ENCODE results near the gene CTRB1. TPM values are rescaled to one million over a fixed set of nuclear protein-coding genes. Genes with fewer than 3 reads are reported as not detected.

Gene CTRB1
- total and polyA plus RNA-seq, 2 of the 13 experiments (the other 11 are each of a cell fraction or from before 2014, with no cell fraction given), result not detected

- TF ChIP-seq SSRP1 (CRISPR knock-in tag; IDR thresholded peaks at IDR 0.05) (no peak), TSC22D2 (CRISPR knock-in tag; IDR thresholded peaks at IDR 0.05; ENCODE audit: borderline replicate concordance) (no peak), SMC3 (IDR thresholded peaks at IDR 0.05; ENCODE audit: low read length) (no peak), TEAD3 (CRISPR knock-in tag; optimal IDR thresholded peaks at IDR 0.05; ENCODE audit: borderline replicate concordance) (no peak), ZNF878 (CRISPR knock-in tag; IDR thresholded peaks at IDR 0.05) (no peak; the same call in 1 of the 2 replicates), ZFP36L2 (CRISPR knock-in tag; IDR thresholded peaks at IDR 0.05) (no peak), RBFOX2 (IDR thresholded peaks at IDR 0.05; ENCODE audit: low read depth, low read length) (peak; percentile 40; the same call in 1 of the 2 replicates), ARNT2 (CRISPR knock-in tag; IDR thresholded peaks at IDR 0.05; ENCODE audit: low read depth) (peak; percentile 1; the same call in 1 of the 2 replicates), MLLT10 (CRISPR knock-in tag; IDR thresholded peaks at IDR 0.05) (no peak), ZNF564 (CRISPR knock-in tag; IDR thresholded peaks at IDR 0.05) (no peak), MAF1 (CRISPR knock-in tag; IDR thresholded peaks at IDR 0.05; ENCODE audit: borderline replicate concordance) (no peak), MED13 (CRISPR knock-in tag; IDR thresholded peaks at IDR 0.05) (no peak), ZBTB40 (IDR thresholded peaks at IDR 0.05) (no peak), ZBTB40 (CRISPR knock-in tag; IDR thresholded peaks at IDR 0.05) (0 out of 2 replicates have a peak, but pooled peaks have one; percentile 7), NR3C1 (CRISPR knock-in tag; IDR thresholded peaks at IDR 0.05) (no peak), ZHX1 (CRISPR knock-in tag; IDR thresholded peaks at IDR 0.05; ENCODE audit: low read depth) (no peak)
- TF ChIP-seq, protein P1, sequence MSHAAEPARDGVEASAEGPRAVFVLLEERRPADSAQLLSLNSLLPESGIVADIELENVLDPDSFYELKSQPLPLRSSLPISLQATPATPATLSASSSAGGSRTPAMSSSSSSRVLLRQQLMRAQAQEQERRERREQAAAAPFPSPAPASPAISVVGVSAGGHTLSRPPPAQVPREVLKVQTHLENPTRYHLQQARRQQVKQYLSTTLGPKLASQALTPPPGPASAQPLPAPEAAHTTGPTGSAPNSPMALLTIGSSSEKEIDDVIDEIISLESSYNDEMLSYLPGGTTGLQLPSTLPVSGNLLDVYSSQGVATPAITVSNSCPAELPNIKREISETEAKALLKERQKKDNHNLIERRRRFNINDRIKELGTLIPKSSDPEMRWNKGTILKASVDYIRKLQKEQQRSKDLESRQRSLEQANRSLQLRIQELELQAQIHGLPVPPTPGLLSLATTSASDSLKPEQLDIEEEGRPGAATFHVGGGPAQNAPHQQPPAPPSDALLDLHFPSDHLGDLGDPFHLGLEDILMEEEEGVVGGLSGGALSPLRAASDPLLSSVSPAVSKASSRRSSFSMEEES (CRISPR knock-in tag; IDR thresholded peaks at IDR 0.05), result no peak
These were observed 46.5 kb downstream of the CTRB1 start (continued) for GRCh38 chr16:75264999-75265910.
